Lower leg skin (tissue), 4 donors: ENCODE results near the gene ADI1. TPM values are rescaled to one million over a fixed set of nuclear protein-coding genes. Genes with fewer than 3 reads are reported as not detected.
A peak's percentile ranks its signal among the peaks of the same experiment; 100 is the strongest.

ENCODE experiments used
- DNase-seq, 2 donors: peaks; one replicate each; pipeline ENCODE4 v3.0.0-alpha.2; 2019; ENCODE audit warnings: low spot score in 2 of 2
- H3K4me3 ChIP-seq: fragments of 200-600 bp; sonication (generic); 2 replicates; pipeline ENCODE4 v1.5.1; 2017; ENCODE audit warnings: mild to moderate bottlenecking, low read depth; ENCODE audit not compliant: poor library complexity, severe bottlenecking
- POLR2A ChIP-seq, 2 donors: fragments of 450-650 bp; IDR thresholded peaks; one replicate each; pipeline ENCODE4 v1.6.1; 2016 to 2017; ENCODE audit warnings: antibody characterized with exemption in 2 of 2, mild to moderate bottlenecking in 1 of 2, moderate library complexity in 1 of 2
- whole genome bisulfite sequencing, 2 donors: methylation state at CpG; one replicate each; pipeline ENCODE4 v1.1.5; 2018; 5-methylcytosine and 5-hydroxymethylcytosine counted together
- intact Hi-C: fragments of 100-400 bp; cut with DNase I; formaldehyde crosslinking; loops from one replicate; pipeline ENCODE4 v1.15.0; 2023; ENCODE audit warnings: low total_unique reads
- total RNA-seq, 4 donors: library from RNA; depleted of rRNA; stranded (reverse); fragments of >200 nt; gene quantifications; one replicate each; pipeline ENCODE4 v1.1.0, GENCODE V29; 2016
- TF ChIP-seq, protein P1 (sequence below), 3 donors: fragments of 450-650 bp; IDR thresholded peaks; one replicate each; pipeline ENCODE4 v1.5.1; 2016; ENCODE audit warnings: antibody characterized with exemption in 3 of 3, mild to moderate bottlenecking in 3 of 3, moderate library complexity in 2 of 3

ADI1 gene
- total RNA-seq, 4 donors from 2014 or later: 29.1 to 55.5 (median 44.1) TPM

- WGBS, 2 donors: 66 to 72% methylated on average over 22 to 25 of the region's 27 CpGs
- DNase-seq: peak in 1 of 2 donors; percentile 76
- no peak overlapping the region for H3K4me3 ChIP-seq
- intact Hi-C loops: no loop called here
- TF ChIP-seq, protein P1, sequence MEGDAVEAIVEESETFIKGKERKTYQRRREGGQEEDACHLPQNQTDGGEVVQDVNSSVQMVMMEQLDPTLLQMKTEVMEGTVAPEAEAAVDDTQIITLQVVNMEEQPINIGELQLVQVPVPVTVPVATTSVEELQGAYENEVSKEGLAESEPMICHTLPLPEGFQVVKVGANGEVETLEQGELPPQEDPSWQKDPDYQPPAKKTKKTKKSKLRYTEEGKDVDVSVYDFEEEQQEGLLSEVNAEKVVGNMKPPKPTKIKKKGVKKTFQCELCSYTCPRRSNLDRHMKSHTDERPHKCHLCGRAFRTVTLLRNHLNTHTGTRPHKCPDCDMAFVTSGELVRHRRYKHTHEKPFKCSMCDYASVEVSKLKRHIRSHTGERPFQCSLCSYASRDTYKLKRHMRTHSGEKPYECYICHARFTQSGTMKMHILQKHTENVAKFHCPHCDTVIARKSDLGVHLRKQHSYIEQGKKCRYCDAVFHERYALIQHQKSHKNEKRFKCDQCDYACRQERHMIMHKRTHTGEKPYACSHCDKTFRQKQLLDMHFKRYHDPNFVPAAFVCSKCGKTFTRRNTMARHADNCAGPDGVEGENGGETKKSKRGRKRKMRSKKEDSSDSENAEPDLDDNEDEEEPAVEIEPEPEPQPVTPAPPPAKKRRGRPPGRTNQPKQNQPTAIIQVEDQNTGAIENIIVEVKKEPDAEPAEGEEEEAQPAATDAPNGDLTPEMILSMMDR (IDR thresholded peaks at IDR 0.05): no peak
- TF ChIP-seq POLR2A (IDR thresholded peaks at IDR 0.05): no peak
These were observed 28.9 kb downstream of the ADI1 start for GRCh38 chr2:3490191-3491170.

DNA sequence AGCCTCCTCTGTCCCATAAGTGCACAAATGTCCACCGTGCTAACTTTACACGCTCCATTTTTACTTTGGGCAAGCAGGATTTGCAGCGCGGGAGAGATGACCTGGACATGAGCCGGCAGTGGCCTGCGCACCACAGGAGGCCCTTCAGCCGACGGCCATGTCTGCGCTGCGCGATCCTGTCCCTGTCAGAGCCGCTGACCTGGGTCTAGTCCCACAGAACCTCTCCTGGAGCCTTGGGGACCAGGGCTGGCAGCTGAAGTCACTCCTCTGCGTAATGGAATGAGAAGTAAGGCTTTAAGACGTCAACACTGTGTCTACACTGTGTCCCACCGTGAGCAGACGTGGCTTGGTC is 29.6 kb downstream of the ADI1 start:
- intact Hi-C loops: no loop called here
- peak in 1 of 2 donors; percentile 82 for DNase-seq
- TF ChIP-seq POLR2A (IDR thresholded peaks at IDR 0.05): no peak
- TF ChIP-seq, protein P1 (IDR thresholded peaks at IDR 0.05): no peak
- 90 to 92% methylated on average over 16 of the region's 16 CpGs for WGBS, 2 donors
- no peak overlapping the region for H3K4me3 ChIP-seq

DNA sequence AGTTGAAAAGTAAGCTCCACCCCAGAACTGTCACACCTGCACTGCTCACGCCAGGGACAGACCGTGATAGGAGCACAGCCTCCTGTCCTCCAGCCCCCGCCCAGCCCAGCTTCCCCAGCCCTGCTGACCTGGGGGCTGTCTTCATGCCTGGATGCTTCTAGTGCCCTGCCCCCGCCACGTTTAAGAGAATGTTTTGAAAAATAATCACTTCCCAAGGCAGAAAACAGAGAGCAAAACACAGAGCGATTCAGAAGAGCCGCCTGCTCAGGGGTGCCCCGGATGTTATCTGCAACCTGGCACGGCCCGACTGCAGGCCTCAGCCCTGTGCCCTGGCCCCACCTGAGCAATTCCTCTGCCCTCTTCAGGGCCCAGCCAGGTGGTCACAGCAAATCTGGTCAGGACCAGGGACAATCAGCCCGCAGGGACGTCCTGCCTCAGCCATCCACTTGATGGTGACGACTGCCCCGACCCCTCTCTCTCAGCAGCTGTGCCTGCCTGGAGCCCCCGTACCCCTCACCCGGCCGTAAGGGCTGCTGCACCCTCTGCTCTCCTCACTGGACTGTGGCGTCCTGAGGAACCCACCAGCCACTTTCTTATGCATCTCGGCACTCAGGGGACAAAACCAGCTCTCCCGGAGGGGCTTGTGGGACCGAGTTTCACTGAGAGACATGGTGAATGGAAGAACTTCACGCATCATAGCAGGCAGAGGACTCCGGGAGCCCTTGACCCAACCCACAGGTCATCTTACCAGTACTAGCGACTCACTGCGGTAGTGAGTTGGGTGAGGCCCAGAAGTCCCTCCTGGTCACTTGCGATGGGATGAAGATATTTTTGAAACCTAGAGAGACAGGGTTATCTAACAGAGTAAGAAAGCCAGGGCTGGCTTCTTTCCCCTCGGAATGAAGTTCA is 30.2 kb downstream of the ADI1 start:
- no peak overlapping the region for H3K4me3 ChIP-seq
- TF ChIP-seq, protein P1 (IDR thresholded peaks at IDR 0.05): no peak
- TF ChIP-seq POLR2A (IDR thresholded peaks at IDR 0.05): no peak
- peak in 1 of 2 donors; percentile 67 for DNase-seq
- intact Hi-C loops: no loop called here
- 70 to 72% methylated on average over 27 of the region's 27 CpGs for WGBS, 2 donors

DNA sequence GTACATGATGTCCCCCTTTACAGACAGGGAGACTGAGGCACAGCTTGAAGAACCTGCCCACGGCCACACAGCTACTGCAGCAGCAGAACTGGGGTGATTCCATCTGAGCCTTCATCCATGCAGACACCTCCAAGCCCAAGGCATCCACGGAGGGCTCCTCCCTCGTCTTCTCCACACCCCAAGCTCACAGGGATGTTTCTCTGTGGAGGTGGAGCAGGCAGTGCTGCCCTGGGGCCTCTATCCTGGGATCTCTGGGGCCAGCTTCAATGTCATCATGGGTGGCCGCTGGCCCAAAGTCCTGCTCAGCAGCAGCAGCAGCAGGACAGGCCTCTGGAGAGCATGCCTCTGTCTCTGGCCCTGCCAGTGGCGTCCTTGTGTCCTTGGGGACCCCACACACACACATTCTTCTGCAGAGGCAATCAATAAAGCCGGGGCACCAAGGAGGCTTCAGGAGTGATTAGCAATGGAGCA is 31.2 kb downstream of the ADI1 start:
- DNase-seq: peak in 1 of 2 donors; percentile 58
- H3K4me3 ChIP-seq: no peak overlapping the region
- TF ChIP-seq, protein P1 (IDR thresholded peaks at IDR 0.05): no peak
- no peak for TF ChIP-seq POLR2A (IDR thresholded peaks at IDR 0.05)
- 68 to 82% methylated on average over 4 to 5 of the region's 6 CpGs for WGBS, 2 donors
- intact Hi-C loops: no loop called here

DNA sequence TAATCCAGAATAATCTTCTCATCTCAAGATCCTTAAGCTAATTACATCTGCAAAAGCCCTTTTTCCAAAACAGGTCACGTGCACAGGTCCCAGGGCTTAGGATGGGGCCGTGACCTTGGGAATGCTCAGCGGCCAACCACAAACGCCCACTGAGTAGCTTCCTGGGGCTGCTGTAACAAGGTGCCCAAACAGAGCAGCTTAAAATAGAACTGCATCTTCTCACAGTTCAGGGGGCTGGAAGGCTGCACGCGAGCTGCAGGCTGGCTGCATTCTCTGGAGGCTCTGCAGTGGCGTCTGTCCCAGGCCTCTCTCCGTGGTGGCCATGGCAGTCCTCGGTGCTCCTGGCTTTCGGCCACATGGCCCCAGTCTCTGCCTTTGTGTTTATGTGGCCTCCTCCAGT is 31.9 kb downstream of the ADI1 start:
- WGBS, 2 donors: 66 to 69% methylated on average over 10 of the region's 10 CpGs
- TF ChIP-seq, protein P1 (IDR thresholded peaks at IDR 0.05): no peak
- no peak for TF ChIP-seq POLR2A (IDR thresholded peaks at IDR 0.05)

More for the DNA sequence above, 31.9 kb downstream of the ADI1 start:
- H3K4me3 ChIP-seq: no peak overlapping the region
- no peak for DNase-seq
- intact Hi-C loops: no loop called here
